HepG2 (cell line): ENCODE results near the gene WDR93. TPM values are rescaled to one million over a fixed set of nuclear protein-coding genes. Genes with fewer than 3 reads are reported as not detected.

ENCODE experiments used
- AKAP8 ChIP-seq: sonication (generic); formaldehyde crosslinking; IDR thresholded peaks from 2 replicates; pipeline ENCODE4 v1.5.1; 2020; ENCODE audit warnings: mild to moderate bottlenecking, missing genetic modification reagents
- CHCHD3 ChIP-seq: sonication (generic); formaldehyde crosslinking; IDR thresholded peaks from 2 replicates; pipeline ENCODE4 v1.8.0; 2022; ENCODE audit warnings: mild to moderate bottlenecking, missing genetic modification reagents, moderate library complexity
- EEA1 ChIP-seq: sonication (generic); formaldehyde crosslinking; IDR thresholded peaks from 2 replicates; pipeline ENCODE4 v1.5.1; 2020; ENCODE audit warnings: mild to moderate bottlenecking, missing genetic modification reagents, borderline replicate concordance
- FUBP1 ChIP-seq: sonication (generic); formaldehyde crosslinking; IDR thresholded peaks from 2 replicates; pipeline ENCODE4 v1.5.1; 2020; ENCODE audit warnings: missing genetic modification reagents, mild to moderate bottlenecking, borderline replicate concordance
- JDP2 ChIP-seq: sonication (generic); formaldehyde crosslinking; IDR thresholded peaks from 2 replicates; pipeline ENCODE4 v1.8.1; 2022; ENCODE audit warnings: missing genetic modification reagents, borderline replicate concordance
- REST ChIP-seq, 2 experiments: IDR thresholded peaks; 2 replicates each; pipeline ENCODE4 v1.6.1; 2011 to 2012; ENCODE audit warnings: low read length in 2 of 2, borderline replicate concordance in 1 of 2, low read depth in 1 of 2, mild to moderate bottlenecking in 1 of 2, moderate library complexity in 1 of 2
- RFX3 ChIP-seq: IDR thresholded peaks from 2 replicates; pipeline ENCODE4 v1.6.1; 2016; ENCODE audit warnings: missing biosample characterization, missing genetic modification reagents
- SCMH1 ChIP-seq: sonication (generic); formaldehyde crosslinking; IDR thresholded peaks from 2 replicates; pipeline ENCODE4 v1.9.0; 2021; ENCODE audit warnings: missing genetic modification reagents, mild to moderate bottlenecking, borderline replicate concordance
- USF2 ChIP-seq, 2 experiments: sonication (generic) in 1 of 2; formaldehyde crosslinking in 1 of 2; IDR thresholded peaks; 2 replicates each; pipeline versions ENCODE4 v1.5.1 to v1.6.1; 2011 to 2020; ENCODE audit warnings: borderline replicate concordance in 1 of 2, low read depth in 1 of 2, low read length in 1 of 2, mild to moderate bottlenecking in 1 of 2, missing genetic modification reagents in 1 of 2, moderate library complexity in 1 of 2
- ZNF101 ChIP-seq: sonication (generic); formaldehyde crosslinking; IDR thresholded peaks from 2 replicates; pipeline ENCODE4 v1.4.0; 2020; ENCODE audit warnings: mild to moderate bottlenecking, low read depth, missing genetic modification reagents, borderline replicate concordance
- ZNF253 ChIP-seq: sonication (generic); formaldehyde crosslinking; IDR thresholded peaks from 2 replicates; pipeline ENCODE4 v1.8.0; 2022; ENCODE audit warnings: mild to moderate bottlenecking, missing genetic modification reagents, borderline replicate concordance
- ZNF383 ChIP-seq: sonication (generic); formaldehyde crosslinking; IDR thresholded peaks from 2 replicates; pipeline ENCODE4 v1.4.0; 2020; ENCODE audit warnings: missing genetic modification reagents, mild to moderate bottlenecking, borderline replicate concordance
- ZNF605 ChIP-seq: sonication (generic); formaldehyde crosslinking; IDR thresholded peaks from 2 replicates; pipeline ENCODE4 v1.8.0; 2022; ENCODE audit warnings: mild to moderate bottlenecking, missing genetic modification reagents
- ZNF772 ChIP-seq: sonication (generic); formaldehyde crosslinking; IDR thresholded peaks from 2 replicates; pipeline ENCODE4 v1.5.0; 2020; ENCODE audit warnings: mild to moderate bottlenecking, missing genetic modification reagents
- ZNF850 ChIP-seq: sonication (generic); formaldehyde crosslinking; conservative IDR thresholded peaks from 2 replicates; pipeline ENCODE4 v1.9.0; 2021; ENCODE audit warnings: mild to moderate bottlenecking, missing genetic modification reagents
- polyA plus RNA-seq, 8 experiments: library from polyadenylated mRNA; depleted of rRNA in 3 of 8; stranded (reverse) in 7 of 8; unstranded in 1 of 8; fragments of >200 nt; fragmentation: Illumina TruSeq in 4 of 8; extraction: Trizol in 4 of 8; gene quantifications; 2 replicates each; pipeline versions ENCODE4 v1.2.1 to v1.2.3, GENCODE V29; 2011 to 2016; ENCODE audit warnings: low read depth in 4 of 8, missing spikeins in 1 of 8, mixed read lengths in 1 of 8; ENCODE audit not compliant: insufficient read depth in 1 of 8
- total RNA-seq, 5 experiments: library from RNA; depleted of rRNA; stranded (reverse); fragments of >200 nt; fragmentation: Illumina TruSeq; extraction: Trizol; gene quantifications; 2 replicates each; pipeline ENCODE4 v1.2.3, GENCODE V29; 2016; ENCODE audit warnings: low read depth in 1 of 5
- TF ChIP-seq, protein P1 (sequence below): fragments of 450-650 bp; IDR thresholded peaks from 2 replicates; pipeline ENCODE4 v1.6.1; 2017
- TF ChIP-seq, protein P2 (sequence below): sonication (generic); formaldehyde crosslinking; IDR thresholded peaks from 2 replicates; pipeline ENCODE4 v1.8.1; 2023; ENCODE audit warnings: missing genetic modification reagents, mild to moderate bottlenecking, borderline replicate concordance

Gene WDR93
- total and polyA plus RNA-seq, 2 of the 13 experiments (the other 11 are each of a cell fraction or from before 2014, with no cell fraction given): 0.07 TPM; not detected in 1

GRCh38 chr15:89750560-89751542 is 60.2 kb downstream of the WDR93 start, which contains the start of gene MESP1 (continued):
- TF ChIP-seq, protein P1, sequence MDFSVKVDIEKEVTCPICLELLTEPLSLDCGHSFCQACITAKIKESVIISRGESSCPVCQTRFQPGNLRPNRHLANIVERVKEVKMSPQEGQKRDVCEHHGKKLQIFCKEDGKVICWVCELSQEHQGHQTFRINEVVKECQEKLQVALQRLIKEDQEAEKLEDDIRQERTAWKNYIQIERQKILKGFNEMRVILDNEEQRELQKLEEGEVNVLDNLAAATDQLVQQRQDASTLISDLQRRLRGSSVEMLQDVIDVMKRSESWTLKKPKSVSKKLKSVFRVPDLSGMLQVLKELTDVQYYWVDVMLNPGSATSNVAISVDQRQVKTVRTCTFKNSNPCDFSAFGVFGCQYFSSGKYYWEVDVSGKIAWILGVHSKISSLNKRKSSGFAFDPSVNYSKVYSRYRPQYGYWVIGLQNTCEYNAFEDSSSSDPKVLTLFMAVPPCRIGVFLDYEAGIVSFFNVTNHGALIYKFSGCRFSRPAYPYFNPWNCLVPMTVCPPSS: no peak
- TF ChIP-seq ZNF605: no peak
- TF ChIP-seq AKAP8 (CRISPR knock-in tag): no peak
- no peak for TF ChIP-seq ZNF101 (CRISPR knock-in tag)
- TF ChIP-seq RFX3: no peak
- no peak for TF ChIP-seq CHCHD3 (CRISPR knock-in tag)
- TF ChIP-seq ZNF253: no peak
- TF ChIP-seq EEA1 (CRISPR knock-in tag): no peak
- TF ChIP-seq FUBP1 (CRISPR knock-in tag): no peak
- TF ChIP-seq REST (IDR thresholded peaks at IDR 0.05; ENCODE audit: borderline replicate concordance in 1 of 2, low read depth in 1 of 2, low read length in 2 of 2): no peak
- no peak for TF ChIP-seq ZNF383 (CRISPR knock-in tag)
- TF ChIP-seq USF2 (IDR thresholded peaks at IDR 0.05; ENCODE audit: low read depth, low read length): no peak
- no peak for TF ChIP-seq USF2 (CRISPR knock-in tag; IDR thresholded peaks at IDR 0.05; ENCODE audit: borderline replicate concordance)
- no peak for TF ChIP-seq JDP2 (CRISPR knock-in tag)
- no peak for TF ChIP-seq SCMH1
- TF ChIP-seq, protein P2, sequence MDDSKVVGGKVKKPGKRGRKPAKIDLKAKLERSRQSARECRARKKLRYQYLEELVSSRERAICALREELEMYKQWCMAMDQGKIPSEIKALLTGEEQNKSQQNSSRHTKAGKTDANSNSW (CRISPR knock-in tag): peak; percentile 48; the same call in 1 of the 2 replicates
- peak; percentile 45; the same call in 1 of the 2 replicates for TF ChIP-seq ZNF772 (CRISPR knock-in tag)
- no peak for TF ChIP-seq ZNF850 (CRISPR knock-in tag)
